ENCODE data around the gene MAP1LC3B. TPM values are rescaled to one million over a fixed set of nuclear protein-coding genes. Genes with fewer than 3 reads are reported as not detected.

The MAP1LC3B gene
- total RNA-seq, 1 donor from 2014 or later: 297 TPM

GRCh38 chr16:87369117-87369765 lies 22.9 kb upstream of the MAP1LC3B start:
- Mint-ChIP-seq H3K9me3 (ENCODE audit: unreplicated experiment) (peaks cover 1% of the 10 kb centered on the region), H3K27me3 (ENCODE audit: unreplicated experiment) (no peaks in the 10 kb centered on the region), H3K4me3 (ENCODE audit: unreplicated experiment) (peak overlapping the region; percentile 72), H3K27ac (ENCODE audit: unreplicated experiment) (peak overlapping the region; percentile 49), H3K36me3 (ENCODE audit: unreplicated experiment) (no peaks in the 10 kb centered on the region), H3K4me1 (ENCODE audit: low read depth, unreplicated experiment) (peaks cover 42% of the 10 kb centered on the region)
- TF ChIP-seq CTCF (IDR thresholded peaks at IDR 0.05; ENCODE audit: partially characterized antibody, unreplicated experiment): no peak
- no peak for DNase-seq

GRCh38 chr16:87369796-87370719 lies 22.1 kb upstream of the MAP1LC3B start:
- no peak overlapping the region for H3K4me3 Mint-ChIP-seq (ENCODE audit: unreplicated experiment)
- peaks cover 1% of the 10 kb centered on the region for H3K9me3 Mint-ChIP-seq (ENCODE audit: unreplicated experiment)
- TF ChIP-seq CTCF (IDR thresholded peaks at IDR 0.05; ENCODE audit: partially characterized antibody, unreplicated experiment): no peak
- peaks cover 37% of the 10 kb centered on the region for H3K4me1 Mint-ChIP-seq (ENCODE audit: low read depth, unreplicated experiment)
- H3K27me3 Mint-ChIP-seq (ENCODE audit: unreplicated experiment): no peaks in the 10 kb centered on the region
- H3K27ac Mint-ChIP-seq (ENCODE audit: unreplicated experiment): no peak overlapping the region
- H3K36me3 Mint-ChIP-seq (ENCODE audit: unreplicated experiment): no peaks in the 10 kb centered on the region
- no peak for DNase-seq

GRCh38 chr16:87371261-87371866 lies 20.8 kb upstream of the MAP1LC3B start:
- Mint-ChIP-seq H3K27ac (ENCODE audit: unreplicated experiment) (no peak overlapping the region), H3K4me1 (ENCODE audit: low read depth, unreplicated experiment) (peaks cover 36% of the 10 kb centered on the region), H3K27me3 (ENCODE audit: unreplicated experiment) (no peaks in the 10 kb centered on the region), H3K36me3 (ENCODE audit: unreplicated experiment) (no peaks in the 10 kb centered on the region), H3K9me3 (ENCODE audit: unreplicated experiment) (peaks cover 1% of the 10 kb centered on the region), H3K4me3 (ENCODE audit: unreplicated experiment) (peak overlapping the region; percentile 31)
- no peak for TF ChIP-seq CTCF (IDR thresholded peaks at IDR 0.05; ENCODE audit: partially characterized antibody, unreplicated experiment)
- no peak for DNase-seq

GRCh38 chr16:87372305-87372704 lies 19.8 kb upstream of the MAP1LC3B start:
- H3K27ac Mint-ChIP-seq (ENCODE audit: unreplicated experiment): no peak overlapping the region
- no peaks in the 10 kb centered on the region for H3K36me3 Mint-ChIP-seq (ENCODE audit: unreplicated experiment)
- no peak for DNase-seq
- no peak overlapping the region for H3K4me3 Mint-ChIP-seq (ENCODE audit: unreplicated experiment)
- peaks cover 31% of the 10 kb centered on the region for H3K4me1 Mint-ChIP-seq (ENCODE audit: low read depth, unreplicated experiment)
- no peak for TF ChIP-seq CTCF (IDR thresholded peaks at IDR 0.05; ENCODE audit: partially characterized antibody, unreplicated experiment)
- peaks cover 1% of the 10 kb centered on the region for H3K9me3 Mint-ChIP-seq (ENCODE audit: unreplicated experiment)
- no peaks in the 10 kb centered on the region for H3K27me3 Mint-ChIP-seq (ENCODE audit: unreplicated experiment)
